ENCODE results near the gene NEURL2. TPM values are rescaled to one million over a fixed set of nuclear protein-coding genes. Genes with fewer than 3 reads are reported as not detected.

NEURL2 gene
- total RNA-seq, 1 donor from 2014 or later = 3.5 TPM

GRCh38 chr20:45867819-45868176 lies 23.2 kb downstream of the NEURL2 start:
- Mint-ChIP-seq H3K4me3 (ENCODE audit: unreplicated experiment) (no peak overlapping the region), H3K4me1 (ENCODE audit: low read depth, unreplicated experiment) (no peaks in the 10 kb centered on the region), H3K9me3 (ENCODE audit: unreplicated experiment) (no peaks in the 10 kb centered on the region), H3K27me3 (ENCODE audit: unreplicated experiment) (no peaks in the 10 kb centered on the region), H3K36me3 (ENCODE audit: unreplicated experiment) (peaks cover 3% of the 10 kb centered on the region), H3K27ac (ENCODE audit: unreplicated experiment) (no peak overlapping the region)
- no peak for TF ChIP-seq CTCF (IDR thresholded peaks at IDR 0.05; ENCODE audit: partially characterized antibody, unreplicated experiment)
- no peak for DNase-seq

DNA sequence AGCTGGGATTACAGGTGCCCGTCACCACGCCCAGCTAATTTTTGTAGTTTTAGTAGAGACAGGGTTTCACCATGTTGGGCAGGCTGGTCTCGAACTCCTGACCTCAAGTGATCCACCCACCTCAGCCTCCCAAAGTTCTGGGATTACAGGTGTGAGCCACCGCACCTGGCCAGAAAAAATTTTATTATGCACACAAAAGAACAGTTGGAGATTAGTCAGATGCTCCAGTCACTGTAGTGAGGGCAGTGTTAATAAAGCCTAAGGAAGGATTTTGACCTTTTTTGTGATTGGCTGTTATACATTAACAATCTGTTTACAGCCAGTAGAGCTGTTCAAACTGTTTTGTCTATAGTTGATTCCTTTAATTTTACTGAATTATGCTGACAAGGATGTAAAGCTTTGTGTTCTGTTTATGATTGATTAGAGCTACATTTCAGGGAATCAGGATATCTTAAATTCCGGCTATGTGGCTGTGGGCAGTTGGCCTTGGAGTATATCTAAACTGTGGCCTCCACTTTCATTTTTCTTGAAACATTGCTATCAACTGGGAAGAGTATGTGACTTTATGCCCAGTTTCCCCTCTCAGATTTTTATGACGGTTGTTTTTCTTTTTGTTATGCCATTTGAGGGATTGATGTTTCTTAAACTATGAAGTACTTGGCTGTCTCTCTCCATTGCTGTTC lies 23.7 kb downstream of the NEURL2 start:
- no peak for DNase-seq
- Mint-ChIP-seq H3K9me3 (ENCODE audit: unreplicated experiment) (no peaks in the 10 kb centered on the region), H3K4me1 (ENCODE audit: low read depth, unreplicated experiment) (no peaks in the 10 kb centered on the region), H3K36me3 (ENCODE audit: unreplicated experiment) (peaks cover 2% of the 10 kb centered on the region), H3K27me3 (ENCODE audit: unreplicated experiment) (no peaks in the 10 kb centered on the region), H3K4me3 (ENCODE audit: unreplicated experiment) (no peak overlapping the region), H3K27ac (ENCODE audit: unreplicated experiment) (no peak overlapping the region)
- no peak for TF ChIP-seq CTCF (IDR thresholded peaks at IDR 0.05; ENCODE audit: partially characterized antibody, unreplicated experiment)

DNA sequence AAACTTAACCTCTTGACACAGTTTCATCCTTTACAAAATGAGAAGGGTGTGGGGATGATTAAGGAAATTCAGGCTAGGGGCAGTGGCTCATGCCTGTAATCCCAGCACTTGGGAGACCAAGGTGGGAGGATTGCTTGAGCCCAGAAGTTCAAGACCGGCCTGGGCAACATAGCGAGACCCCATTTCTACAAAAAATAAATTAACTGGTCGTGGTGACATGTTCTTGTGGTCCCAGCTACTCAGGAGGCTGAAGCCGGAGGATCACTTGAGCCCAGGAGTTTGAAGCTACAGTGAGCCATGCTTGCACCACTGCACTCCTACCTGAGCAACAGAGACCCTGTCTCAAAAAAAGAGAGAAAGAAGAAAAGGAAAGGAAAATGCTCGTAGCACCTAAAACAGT lies 24.6 kb downstream of the NEURL2 start:
- H3K9me3 Mint-ChIP-seq (ENCODE audit: unreplicated experiment) = no peaks in the 10 kb centered on the region
- no peak for DNase-seq
- H3K27me3 Mint-ChIP-seq (ENCODE audit: unreplicated experiment) = no peaks in the 10 kb centered on the region
- no peak overlapping the region for H3K27ac Mint-ChIP-seq (ENCODE audit: unreplicated experiment)
- H3K4me1 Mint-ChIP-seq (ENCODE audit: low read depth, unreplicated experiment) = no peaks in the 10 kb centered on the region
- H3K36me3 Mint-ChIP-seq (ENCODE audit: unreplicated experiment) = no peaks in the 10 kb centered on the region
- no peak overlapping the region for H3K4me3 Mint-ChIP-seq (ENCODE audit: unreplicated experiment)
- TF ChIP-seq CTCF (IDR thresholded peaks at IDR 0.05; ENCODE audit: partially characterized antibody, unreplicated experiment) = no peak

DNA sequence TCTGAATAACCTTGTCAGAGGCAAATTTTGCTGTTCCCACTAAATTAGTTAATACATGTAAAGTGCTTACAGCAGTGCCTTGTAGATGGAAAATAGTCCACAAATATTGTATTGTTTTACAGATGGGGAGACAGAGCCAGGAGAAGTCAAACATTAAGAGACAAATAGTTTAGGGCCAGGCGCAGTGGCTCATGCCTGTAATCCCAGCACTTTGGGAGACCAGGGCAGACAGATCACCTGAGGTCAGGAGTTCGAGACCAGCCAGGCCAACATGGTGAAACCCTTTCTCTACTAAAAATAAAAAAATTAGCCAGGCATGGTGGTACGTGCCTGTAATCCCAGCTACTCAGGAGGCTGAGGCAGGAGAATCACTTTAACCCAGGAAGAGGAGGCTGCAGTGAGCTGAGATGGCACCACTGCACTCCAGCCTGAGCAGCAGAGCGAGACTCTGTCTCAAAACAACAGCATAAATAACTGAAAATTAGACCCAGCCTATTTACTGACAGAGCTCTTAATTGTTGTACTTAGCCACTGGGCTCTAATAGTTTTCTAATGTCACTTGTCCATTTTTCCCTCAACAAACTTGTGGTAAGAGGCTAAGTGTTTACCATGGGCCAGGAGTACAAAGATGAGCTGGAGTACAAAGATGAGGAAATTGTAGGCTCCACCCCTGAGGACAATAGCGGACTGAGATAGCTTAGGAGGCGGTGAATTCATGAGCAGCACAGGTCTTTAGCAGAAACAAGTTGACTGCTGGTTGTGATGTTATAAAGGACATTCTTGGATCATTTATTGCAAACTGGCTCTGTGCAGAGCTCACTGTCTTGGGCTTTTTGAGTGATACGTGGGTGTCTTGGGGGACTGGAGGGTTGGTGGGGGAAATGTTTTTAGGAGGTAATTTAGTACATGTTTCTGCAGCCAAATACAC lies 27.2 kb downstream of the NEURL2 start:
- TF ChIP-seq CTCF (IDR thresholded peaks at IDR 0.05; ENCODE audit: partially characterized antibody, unreplicated experiment) = no peak
- H3K4me1 Mint-ChIP-seq (ENCODE audit: low read depth, unreplicated experiment) = no peaks in the 10 kb centered on the region
- no peaks in the 10 kb centered on the region for H3K9me3 Mint-ChIP-seq (ENCODE audit: unreplicated experiment)
- H3K4me3 Mint-ChIP-seq (ENCODE audit: unreplicated experiment) = no peak overlapping the region
- H3K27ac Mint-ChIP-seq (ENCODE audit: unreplicated experiment) = no peak overlapping the region
- H3K36me3 Mint-ChIP-seq (ENCODE audit: unreplicated experiment) = no peaks in the 10 kb centered on the region
- H3K27me3 Mint-ChIP-seq (ENCODE audit: unreplicated experiment) = no peaks in the 10 kb centered on the region
- DNase-seq = no peak
